Stimulated activated CD8-positive, alpha-beta memory T cell treated with anti-CD3 and anti-CD28 coated beads, Interleukin-2, amount 100 ng/mL, for 1 hour (primary cell): ENCODE results near the gene LPAR3.
A peak's percentile ranks its signal among the peaks of the same experiment; 100 is the strongest.

Experiments used
- DNase-seq, 2 donors: peaks; one replicate each; pipeline ENCODE4 v3.0.0-alpha.2; 2020; ENCODE audit warnings: low read depth in 2 of 2

Gene LPAR3

DNA sequence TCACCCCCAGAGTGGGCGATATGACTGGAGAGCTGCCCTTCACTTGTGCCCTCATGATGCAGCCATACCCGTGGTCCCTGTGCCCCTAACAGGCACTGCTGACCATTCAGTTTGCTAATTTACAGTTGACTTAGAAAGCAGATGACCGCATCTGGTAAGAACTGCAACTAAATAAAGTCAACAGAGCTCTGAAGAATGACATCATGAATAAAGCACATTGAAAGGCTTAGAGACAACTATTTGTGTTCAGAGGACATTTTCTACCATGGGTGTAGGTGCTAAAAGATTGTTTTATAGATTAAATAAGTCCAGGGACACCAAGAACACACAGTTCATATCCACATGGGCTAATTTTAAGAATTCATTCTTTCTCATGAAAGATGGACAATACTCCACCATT, 65.5 kb downstream of the LPAR3 start:
- no peak for DNase-seq

GRCh38 chr1:84825161-84825560, 67.8 kb downstream of the LPAR3 start:
- DNase-seq: no peak

DNA sequence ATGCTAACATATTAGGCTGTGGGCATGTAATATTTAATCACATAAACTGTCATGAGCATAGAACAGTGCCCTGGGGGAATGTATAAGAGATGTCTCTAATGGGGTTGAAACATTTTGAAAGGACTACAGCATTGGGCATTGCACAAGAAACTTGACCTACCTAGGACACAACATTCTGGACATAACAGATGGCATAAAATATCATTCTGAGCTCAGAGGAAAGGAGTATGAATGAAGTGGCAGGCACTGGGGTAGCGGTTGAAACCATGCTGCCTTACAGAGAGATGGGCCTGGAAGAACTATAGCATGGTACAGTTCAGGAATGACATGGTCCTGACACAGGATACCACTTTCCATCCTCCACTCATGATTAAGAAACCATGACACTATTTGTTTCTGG, 69.0 kb downstream of the LPAR3 start:
- DNase-seq: no peak

- DNase-seq: no peak
Measured at GRCh38 chr1:84823511-84823910, 69.5 kb downstream of the LPAR3 start.

- DNase-seq: no peak
Measured at GRCh38 chr1:84810343-84810742, 82.7 kb downstream of the LPAR3 start.

- no peak for DNase-seq
Measured at GRCh38 chr1:84809023-84809422, 84.0 kb downstream of the LPAR3 start.

- DNase-seq: no peak
Measured at GRCh38 chr1:84803604-84804003, 89.4 kb downstream of the LPAR3 start.

DNA sequence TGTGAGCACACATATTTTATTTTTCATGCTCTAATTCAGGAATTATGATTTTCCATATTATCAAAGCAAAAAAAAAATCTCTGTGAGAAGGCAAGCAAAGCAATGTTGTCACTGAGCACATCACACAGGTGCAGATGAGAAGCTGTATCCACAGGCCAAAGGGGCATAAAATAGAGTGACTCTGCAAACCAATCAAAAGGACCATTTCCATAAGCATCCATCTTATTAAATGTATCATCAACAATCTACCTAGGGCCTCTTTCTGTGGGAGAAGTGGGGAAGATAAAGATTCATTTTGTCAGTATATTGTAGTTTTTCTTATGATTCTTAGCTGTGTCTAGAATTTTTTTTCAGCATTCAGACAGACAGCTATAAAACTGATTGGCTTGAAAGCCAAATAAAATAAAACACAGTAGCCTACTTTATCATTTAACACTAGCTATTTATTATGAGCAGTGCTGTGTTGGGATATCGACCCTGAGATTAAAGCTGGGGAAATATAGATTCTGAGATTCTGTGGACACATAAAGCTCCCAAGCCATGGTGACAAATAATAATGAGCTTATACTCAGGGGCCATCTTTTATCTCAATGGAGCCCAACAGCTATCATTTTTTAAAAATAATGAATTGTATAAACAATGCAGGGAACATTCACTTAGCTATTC, 90.3 kb downstream of the LPAR3 start:
- no peak for DNase-seq

DNA sequence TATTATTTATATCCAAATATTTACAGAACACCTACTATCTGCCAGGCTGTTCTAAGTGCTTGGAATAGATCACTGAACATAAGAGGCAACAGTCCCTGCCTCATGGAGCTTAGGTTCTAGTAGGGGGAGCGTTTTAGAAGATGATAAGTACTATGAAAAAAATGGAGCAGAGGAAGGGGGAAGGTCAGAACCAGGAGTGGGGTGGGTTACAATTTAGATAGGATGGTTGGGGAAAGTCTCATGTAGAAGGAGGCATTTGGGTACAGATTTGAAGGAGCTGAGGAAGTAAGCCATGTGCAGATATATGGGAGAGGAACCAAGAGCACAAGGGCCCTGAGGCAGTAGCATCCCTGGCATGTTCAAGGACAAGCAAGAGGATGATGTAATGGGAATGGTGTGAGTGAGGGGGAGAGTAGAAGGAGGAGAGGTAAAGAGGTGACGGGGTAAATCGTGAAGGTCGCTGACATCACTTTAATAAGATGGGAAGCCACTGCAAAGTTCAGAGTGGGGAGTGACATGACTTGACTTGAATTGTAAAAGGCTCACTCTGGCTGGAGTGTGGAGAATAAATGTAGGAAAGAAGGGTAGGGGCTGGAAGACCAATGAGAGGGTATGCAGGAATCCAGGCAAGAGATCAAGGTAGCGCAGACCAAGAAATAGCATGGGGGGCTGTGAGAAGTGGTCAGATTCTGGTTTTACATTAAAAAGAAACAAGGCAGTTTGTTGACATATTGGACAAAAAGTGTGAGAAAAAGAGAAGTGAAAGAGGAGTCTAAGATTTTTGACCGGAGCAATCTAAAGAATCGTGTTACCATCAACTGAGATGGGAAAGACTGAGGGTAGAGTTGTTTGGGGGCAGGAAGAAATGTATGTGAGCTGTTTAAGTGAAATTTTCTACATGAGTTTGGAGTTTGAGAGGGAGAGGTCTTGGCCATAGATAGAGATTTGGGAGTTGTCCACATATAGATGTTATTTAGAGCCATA, 92.6 kb downstream of the LPAR3 start:
- DNase-seq: no peak

DNA sequence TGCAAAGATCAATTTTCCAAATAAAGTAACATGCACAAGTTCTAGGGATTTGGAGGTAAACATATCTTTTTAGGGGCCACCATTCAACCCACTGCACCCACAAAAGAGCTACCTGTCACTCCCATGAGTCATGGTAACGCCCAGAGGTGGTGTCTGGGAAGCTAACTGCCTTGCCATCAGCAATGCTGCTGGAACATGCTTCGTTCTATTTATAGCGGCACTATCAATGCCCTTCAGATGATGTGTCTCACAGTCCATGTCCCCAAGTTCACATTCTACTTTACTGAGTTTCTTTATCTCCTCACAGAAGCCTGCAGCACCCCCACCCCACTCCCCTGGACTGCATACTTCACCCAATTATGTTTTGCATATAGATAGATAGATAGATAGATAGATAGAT, 95.4 kb downstream of the LPAR3 start:
- no peak for DNase-seq

DNA sequence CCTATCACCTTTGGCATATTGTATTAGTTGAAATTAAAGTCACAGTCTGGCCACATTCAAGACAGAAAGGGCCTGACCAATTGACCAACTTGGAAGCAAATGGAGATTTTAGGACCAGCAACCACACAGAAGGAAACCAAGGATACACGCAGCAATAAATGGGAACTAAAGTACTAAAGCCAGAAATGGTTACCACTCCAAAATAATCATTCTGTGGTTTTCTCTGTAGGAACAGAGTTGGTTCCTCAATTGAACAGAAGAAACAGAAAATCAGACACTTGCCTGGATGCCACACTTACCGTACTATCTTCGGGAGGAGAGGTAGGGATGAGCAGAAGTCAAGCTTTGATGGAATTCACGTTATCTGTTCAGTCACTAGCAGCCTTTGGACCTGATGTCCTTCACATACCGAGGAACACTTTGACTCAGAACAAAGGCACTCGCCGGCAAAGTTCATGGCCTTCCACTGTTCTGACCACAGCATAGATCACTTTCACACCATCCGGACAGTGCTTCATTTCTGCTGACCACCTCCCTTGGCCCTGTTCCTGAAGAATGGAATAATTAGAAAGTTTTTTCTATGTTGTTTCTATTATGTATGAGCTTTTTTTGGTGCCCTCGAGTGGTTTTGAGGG, 96.9 kb downstream of the LPAR3 start:
- DNase-seq: no peak

- DNase-seq: no peak
Measured at GRCh38 chr1:84795213-84795612, 97.8 kb downstream of the LPAR3 start.

DNA sequence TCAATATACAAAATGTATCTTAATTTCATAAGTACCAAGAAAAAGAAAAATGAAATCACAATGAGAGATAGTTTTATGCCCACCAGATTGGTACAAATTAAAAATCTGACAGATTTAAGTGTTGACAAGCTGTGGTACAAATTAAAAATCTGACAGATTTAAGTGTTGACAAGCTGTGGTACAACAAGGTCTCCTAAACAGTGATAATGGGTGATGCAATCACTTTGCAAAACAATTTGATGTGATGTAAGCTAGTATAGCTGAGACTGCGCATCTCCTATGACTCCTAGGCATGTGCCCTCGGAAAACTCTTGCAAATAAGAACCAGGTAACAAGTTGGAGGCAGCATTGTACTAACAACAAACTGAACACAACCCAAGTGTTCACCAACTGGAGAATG, 100.6 kb downstream of the LPAR3 start:
- DNase-seq: no peak

DNA sequence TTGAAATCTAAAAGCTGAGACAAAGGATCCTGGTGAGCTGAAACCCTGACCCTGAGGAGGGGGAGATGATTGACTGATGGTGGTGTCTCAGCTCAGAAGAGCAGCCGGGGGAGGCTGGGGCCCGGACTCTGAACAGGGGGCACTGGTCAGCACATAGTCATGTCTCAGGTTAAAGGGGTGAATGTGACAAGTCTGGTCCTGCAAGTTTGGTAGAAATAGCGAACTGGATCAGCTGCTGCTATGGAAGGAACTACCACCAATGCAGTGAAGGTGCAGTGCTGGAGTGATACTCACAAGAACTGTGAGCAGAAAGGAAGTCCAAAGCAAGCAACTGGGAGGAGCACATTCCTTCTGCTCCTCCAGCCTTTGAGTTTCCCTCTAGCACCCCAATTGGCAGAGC, 104.0 kb downstream of the LPAR3 start:
- no peak for DNase-seq

- DNase-seq: no peak
Measured at GRCh38 chr1:84785271-84786036, 107.6 kb downstream of the LPAR3 start.

DNA sequence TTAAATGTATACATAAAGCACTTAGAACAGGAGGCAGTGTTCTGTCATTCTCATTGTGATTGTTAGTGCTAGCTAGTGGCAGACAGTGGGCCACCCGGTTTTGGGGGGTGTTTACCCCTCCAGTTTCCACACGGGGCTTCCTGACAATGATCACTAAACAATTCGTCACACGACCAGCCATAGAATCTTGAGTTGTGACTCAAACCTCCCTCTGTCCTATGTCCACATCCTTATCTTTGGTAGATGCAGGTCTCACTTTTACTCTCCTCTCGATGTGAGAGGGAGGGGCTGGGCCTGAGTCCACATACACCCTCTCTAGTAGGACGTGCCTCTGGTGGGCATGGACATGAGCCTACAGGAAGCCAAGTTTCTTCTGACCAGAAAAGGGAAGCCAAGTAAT, 110.1 kb downstream of the LPAR3 start:
- DNase-seq: no peak

GRCh38 chr1:84781946-84782771, 110.8 kb downstream of the LPAR3 start:
- peak; percentile 51 to 65 for DNase-seq

DNA sequence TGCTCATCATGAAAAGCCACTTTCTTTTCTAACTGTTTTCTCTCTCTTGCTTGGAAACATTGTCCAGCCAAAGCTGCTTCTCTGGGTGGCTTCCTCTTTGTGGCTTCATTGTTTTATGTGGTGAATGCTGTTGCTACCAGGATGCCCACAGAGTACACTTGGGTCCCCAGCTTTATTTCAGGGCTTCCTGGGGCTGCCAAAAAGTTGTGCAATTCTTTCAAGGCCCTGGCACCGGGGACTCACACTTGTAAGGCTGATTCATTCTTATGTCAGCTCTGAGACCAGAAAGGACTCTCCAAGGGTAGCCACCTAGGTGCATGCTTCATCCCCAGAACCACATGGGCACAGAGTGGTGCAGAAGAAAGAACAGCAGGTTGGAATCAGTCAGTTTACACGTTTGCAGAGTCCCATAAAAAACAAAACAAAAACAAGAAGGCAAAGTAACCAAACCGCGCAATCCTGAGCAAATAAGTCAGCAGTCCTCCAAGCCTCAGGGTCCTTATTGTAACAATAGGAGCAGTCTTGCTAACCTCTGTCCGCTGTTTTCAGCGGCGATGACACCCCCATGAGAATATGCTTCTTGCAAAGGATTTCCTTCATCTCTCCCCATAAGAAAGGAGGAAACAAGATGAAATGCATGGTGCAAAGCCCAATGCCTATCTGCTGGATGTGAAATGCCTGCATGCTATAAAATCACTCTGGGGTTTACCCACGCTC, 112.8 kb downstream of the LPAR3 start:
- no peak for DNase-seq

DNA sequence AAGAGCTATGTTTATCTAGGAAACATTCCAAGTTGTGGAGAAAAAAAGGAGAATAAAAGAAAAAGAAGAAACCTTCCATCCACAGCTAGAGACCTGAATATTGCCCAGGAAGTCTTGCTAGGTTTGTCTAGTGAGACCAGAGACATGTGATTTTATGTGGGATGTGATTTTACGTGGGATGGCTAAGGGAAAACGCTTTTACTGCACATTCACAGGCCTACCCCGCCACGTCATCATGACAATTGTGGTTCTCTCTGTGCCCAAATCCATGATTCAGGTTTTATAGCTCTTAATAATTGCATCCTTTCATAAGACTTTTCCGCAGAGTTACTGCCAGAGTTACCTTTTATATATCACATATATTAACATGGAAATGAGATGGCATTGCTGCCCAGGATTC, 116.4 kb downstream of the LPAR3 start:
- DNase-seq: no peak

DNA sequence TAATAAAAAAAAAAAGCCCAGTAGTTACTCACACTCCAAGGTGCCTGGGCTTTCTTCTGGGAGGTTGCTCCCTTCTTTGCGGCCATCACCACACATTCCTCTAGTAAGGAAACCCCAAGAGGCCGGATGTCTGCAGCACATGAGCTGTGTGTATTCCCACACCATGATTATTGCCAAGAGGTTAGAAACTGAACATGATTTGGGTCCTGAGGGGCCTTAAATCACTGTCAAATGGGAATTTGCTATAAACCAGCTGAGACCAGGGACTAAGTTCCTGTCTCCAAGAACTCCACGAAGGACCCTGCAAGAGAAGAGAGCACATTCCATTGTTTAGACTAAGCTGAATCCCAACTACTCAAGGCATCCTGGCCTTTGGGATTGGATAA, 117.5 kb downstream of the LPAR3 start:
- no peak for DNase-seq
